Ovary (tissue), 9 donors: Measurements from ENCODE around the gene CHIC1. TPM values are rescaled to one million over a fixed set of nuclear protein-coding genes. Genes with fewer than 3 reads are reported as not detected.

Experiments
- DNase-seq, 5 donors: peaks; one replicate each; pipeline ENCODE4 v3.0.0-alpha.2; 2019 to 2020
- H3K27ac ChIP-seq, 2 donors: fragments of 200-600 bp; one replicate each; pipeline versions ENCODE4 v1.5.1 to v1.8.0; 2019 to 2022
- H3K27me3 ChIP-seq: fragments of 200-600 bp; one replicate; pipeline ENCODE4 v1.8.0; 2022
- H3K36me3 ChIP-seq: fragments of 200-600 bp; sonication (generic); one replicate; pipeline ENCODE4 v1.5.1; 2019
- H3K4me1 ChIP-seq: one replicate; pipeline ENCODE4 v1.8.1; 2013; ENCODE audit warnings: mild to moderate bottlenecking, moderate library complexity; ENCODE audit not compliant: insufficient read depth
- H3K4me3 ChIP-seq: fragments of 200-600 bp; sonication (generic); one replicate; pipeline ENCODE4 v1.5.1; 2017
- H3K9me3 ChIP-seq, 2 donors: fragments of 200-600 bp in 1 of 2; sonication (generic) in 1 of 2; one replicate each; pipeline versions ENCODE4 v1.5.1 to v1.8.1; 2013 to 2019; ENCODE audit warnings: mild to moderate bottlenecking in 1 of 2, moderate library complexity in 1 of 2
- CTCF ChIP-seq, 3 donors: fragments of 450-650 bp in 2 of 3; fragments of 200-600 bp in 1 of 3; IDR thresholded peaks; one replicate each; pipeline versions ENCODE4 v1.5.1 to v1.8.0; 2016 to 2022; ENCODE audit warnings: antibody characterized with exemption in 3 of 3, mild to moderate bottlenecking in 1 of 3
- EP300 ChIP-seq: sonication (generic); formaldehyde crosslinking; IDR thresholded peaks from one replicate; pipeline ENCODE4 v1.6.1; 2017; ENCODE audit warnings: antibody characterized with exemption
- POLR2A ChIP-seq: fragments of 450-650 bp; IDR thresholded peaks from one replicate; pipeline ENCODE4 v1.6.1; 2017; ENCODE audit warnings: antibody characterized with exemption, mild to moderate bottlenecking, moderate library complexity
- WGBS, 3 donors: extraction: QIAGEN DNeasy Blood & Tissue Kit in 1 of 3; methylation state at CpG; one replicate each; pipeline versions ENCODE4 v1.1.5 to v1.1.7; 2013 to 2017; 5-methylcytosine and 5-hydroxymethylcytosine counted together
- intact Hi-C, 4 donors: fragments of 100-400 bp; cut with DNase I; formaldehyde crosslinking; loops; one replicate each; pipeline versions ENCODE4 v1.11.0 to v1.15.1; 2022 to 2023
- polyA plus RNA-seq, 2 donors: library from polyadenylated mRNA; stranded (reverse); fragments of 200-250 nt in 1 of 2; fragments of 350-450 nt in 1 of 2; fragmentation: Illumina TruSeq in 1 of 2; extraction: RNeasy Lipid Tissue Mini Kit (QIAGEN cat#74804) in 1 of 2; gene quantifications; one replicate each; pipeline ENCODE4 v1.2.3, GENCODE V29; 2013 to 2014
- total RNA-seq, 7 donors: library from RNA; depleted of rRNA in 2 of 7; stranded (reverse); fragments of >200 nt in 2 of 7; fragmentation: NEBNext Ultra II Directional in 3 of 7; extraction: Animal tissue kit (Norgen Biotek cat#: 25700) in 3 of 7; gene quantifications; one replicate each; pipeline versions ENCODE4 v1.1.0 to v1.2.4, GENCODE V29; 2016 to 2023
- donor health status: DM: no; HTN: no; CAD: no; lungs with moderate emphysema.
- donor health status: DM: no; HTN: no; CAD: no.
- donor health status: Bipolar disorder and iron deficiency.
- donor health status: DM: yes; HTN: yes; CAD: no.
- donor health status: DM: no; HTN: no; CAD: no.
- donor health status: DM: yes; HTN: yes; CAD: no.

CHIC1 gene
- total and polyA plus RNA-seq, 9 donors, result 3.6 to 14.2 (median 11.8) TPM

DNA sequence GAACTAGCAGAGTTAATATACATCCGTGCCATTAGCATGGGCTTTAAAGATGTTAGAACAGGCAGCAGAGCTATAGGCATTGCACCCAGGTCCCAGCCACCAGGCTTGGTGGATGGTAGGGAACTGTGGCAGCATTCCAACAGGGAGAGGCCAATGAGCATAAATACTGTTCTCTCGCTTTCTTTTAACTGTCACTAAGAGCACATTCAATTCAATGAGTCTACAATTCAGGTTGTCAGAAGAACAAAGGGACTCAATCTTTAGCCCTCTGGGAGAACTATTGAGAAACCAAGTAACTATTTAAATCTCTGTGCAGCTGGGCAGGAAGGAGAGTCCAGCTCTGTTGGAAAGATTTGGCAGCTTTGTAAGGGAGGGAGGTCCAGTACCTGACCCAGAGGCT lies 165.6 kb downstream of the CHIC1 start:
- TF ChIP-seq CTCF (IDR thresholded peaks at IDR 0.05) (no peak), POLR2A (no peak), EP300 (no peak)
- no peak for DNase-seq
- H3K27me3 ChIP-seq, result no peaks in the 10 kb centered on the region
- no peaks in the 10 kb centered on the region for H3K4me1 ChIP-seq
- H3K36me3 ChIP-seq, result no peaks in the 10 kb centered on the region
- H3K9me3 ChIP-seq, result no peaks in the 10 kb centered on the region
- H3K4me3 ChIP-seq, result no peak overlapping the region
- no peak overlapping the region for H3K27ac ChIP-seq
- 43 to 55% (median 53%) methylated on average over 2 of the region's 2 CpGs for WGBS, 3 donors
- intact Hi-C loops, result no loop called here

Other genes with a start within 250 kb of the CHIC1 start
- not detected for gene CDX4, start 116.1 kb upstream of the CHIC1 start, total RNA-seq
- gene CDX4, start 116.1 kb upstream of the CHIC1 start, polyA plus RNA-seq, result not detected